H9 (cell line): ENCODE measurements around the gene C1QL4. TPM values are rescaled to one million over a fixed set of nuclear protein-coding genes. Genes with fewer than 3 reads are reported as not detected.

ENCODE experiments used
- DNase-seq: peaks from one replicate; pipeline ENCODE4 v3.0.0-alpha.2; 2017
- H2AFZ ChIP-seq: one replicate; pipeline ENCODE4 v1.6.1; 2013; ENCODE audit warnings: mild to moderate bottlenecking, low read length, control low read depth, moderate library complexity
- H2AK5ac ChIP-seq: 2 replicates; pipeline ENCODE4 v1.6.1; 2013; ENCODE audit warnings: low read length, control low read depth, mixed read lengths; ENCODE audit not compliant: insufficient read length
- H2BK120ac ChIP-seq: one replicate; pipeline ENCODE4 v1.6.1; 2013; ENCODE audit warnings: low read depth, mild to moderate bottlenecking, low read length, control low read depth, inconsistent platforms; ENCODE audit not compliant: poor library complexity, severe bottlenecking
- H2BK12ac ChIP-seq: 2 replicates; pipeline ENCODE4 v1.6.1; 2013; ENCODE audit warnings: low read length, control low read depth, mixed read lengths, low read depth; ENCODE audit not compliant: insufficient read length
- H2BK15ac ChIP-seq: 2 replicates; pipeline ENCODE4 v1.6.1; 2013; ENCODE audit warnings: low read depth, low read length, control low read depth
- H2BK20ac ChIP-seq: one replicate; pipeline ENCODE4 v1.6.1; 2013; ENCODE audit warnings: low read depth, mild to moderate bottlenecking, low read length, control low read depth, inconsistent platforms; ENCODE audit not compliant: poor library complexity, severe bottlenecking
- H2BK5ac ChIP-seq: 2 replicates; pipeline ENCODE4 v1.6.1; 2013; ENCODE audit warnings: low read length, control low read depth, mixed read lengths; ENCODE audit not compliant: insufficient read length
- H3K14ac ChIP-seq: 2 replicates; pipeline ENCODE4 v1.6.1; 2013; ENCODE audit warnings: low read length, control low read depth; ENCODE audit not compliant: insufficient read depth
- H3K18ac ChIP-seq: 2 replicates; pipeline ENCODE4 v1.6.1; 2013; ENCODE audit warnings: low read depth, mild to moderate bottlenecking, mixed read lengths, low read length, control low read depth; ENCODE audit not compliant: insufficient read length
- H3K23ac ChIP-seq: 2 replicates; pipeline ENCODE4 v1.6.1; 2013; ENCODE audit warnings: low read length, control low read depth, mixed read lengths, low read depth; ENCODE audit not compliant: insufficient read length
- H3K23me2 ChIP-seq: 2 replicates; pipeline ENCODE4 v1.6.1; 2013; ENCODE audit warnings: low read depth, mild to moderate bottlenecking, mixed read lengths, low read length, control low read depth; ENCODE audit not compliant: insufficient read length, poor library complexity, severe bottlenecking
- H3K27ac ChIP-seq: 2 replicates; pipeline ENCODE4 v1.5.1; 2013; ENCODE audit warnings: low read length, control low read depth, mixed read lengths, low read depth; ENCODE audit not compliant: insufficient read length
- H3K27me3 ChIP-seq: 2 replicates; pipeline ENCODE4 v1.6.1; 2013; ENCODE audit warnings: low read length, control low read depth, inconsistent platforms; ENCODE audit not compliant: insufficient read depth
- H3K4ac ChIP-seq: 2 replicates; pipeline ENCODE4 v1.6.1; 2013; ENCODE audit warnings: low read depth, mild to moderate bottlenecking, control low read depth, inconsistent platforms, low read length, moderate library complexity
- H3K4me1 ChIP-seq: 2 replicates; pipeline ENCODE4 v1.6.1; 2013; ENCODE audit warnings: low read length, control low read depth, inconsistent platforms; ENCODE audit not compliant: insufficient read depth
- H3K4me2 ChIP-seq: 2 replicates; pipeline ENCODE4 v1.6.1; 2013; ENCODE audit warnings: low read length, control low read depth, mixed read lengths; ENCODE audit not compliant: insufficient read length, insufficient read depth
- H3K56ac ChIP-seq: 2 replicates; pipeline ENCODE4 v1.6.1; 2013; ENCODE audit warnings: low read depth, mild to moderate bottlenecking, mixed read lengths, low read length, control low read depth; ENCODE audit not compliant: insufficient read length
- H3K79me1 ChIP-seq: 2 replicates; pipeline ENCODE4 v1.6.1; 2013; ENCODE audit warnings: low read depth, mild to moderate bottlenecking, moderate library complexity, low read length, control low read depth, inconsistent platforms; ENCODE audit not compliant: insufficient read depth, poor library complexity, severe bottlenecking
- H3K79me2 ChIP-seq: 2 replicates; pipeline ENCODE4 v1.6.1; 2013; ENCODE audit warnings: low read length, control low read depth, inconsistent platforms; ENCODE audit not compliant: insufficient read depth
- H3K9ac ChIP-seq: 2 replicates; pipeline ENCODE4 v1.6.1; 2013; ENCODE audit warnings: low read length, control low read depth, mixed read lengths; ENCODE audit not compliant: insufficient read length; ENCODE audit errors: extremely low read depth
- H3K9me3 ChIP-seq: one replicate; pipeline ENCODE4 v1.6.1; 2013; ENCODE audit warnings: low read depth, low read length, inconsistent platforms; ENCODE audit not compliant: control insufficient read depth
- H3T11ph ChIP-seq: one replicate; pipeline ENCODE4 v1.6.1; 2013; ENCODE audit warnings: mild to moderate bottlenecking, low read length, control low read depth, inconsistent platforms
- H4K20me1 ChIP-seq: one replicate; pipeline ENCODE4 v1.6.1; 2013; ENCODE audit not compliant: control insufficient read depth, insufficient read length, insufficient read depth
- H4K5ac ChIP-seq: 2 replicates; pipeline ENCODE4 v1.6.1; 2013; ENCODE audit warnings: low read depth, mild to moderate bottlenecking, mixed read lengths, low read length, control low read depth; ENCODE audit not compliant: insufficient read length
- H4K8ac ChIP-seq: replicated peaks from 2 replicates; pipeline ENCODE4 v1.6.1; 2013; ENCODE audit warnings: low read length, control low read depth, mixed read lengths, low read depth; ENCODE audit not compliant: insufficient read length
- H4K91ac ChIP-seq: 2 replicates; pipeline ENCODE4 v1.6.1; 2013; ENCODE audit warnings: low read depth, mild to moderate bottlenecking, moderate library complexity, mixed read lengths, low read length, control low read depth; ENCODE audit not compliant: insufficient read length
- H3K27ac Mint-ChIP-seq, 3 experiments: 2 replicates in 2 of 3; 3 replicates in 1 of 3; pipeline ENCODE4 v1.8.0; 2020 to 2021; ENCODE audit warnings: mixed read lengths in 3 of 3, mild to moderate bottlenecking in 1 of 3, moderate library complexity in 1 of 3
- H3K27me3 Mint-ChIP-seq: 2 replicates; pipeline ENCODE4 v1.8.0; 2021; ENCODE audit warnings: low read depth, mild to moderate bottlenecking, moderate library complexity, mixed read lengths
- H3K36me3 Mint-ChIP-seq, 3 experiments: 2 replicates in 2 of 3; 3 replicates in 1 of 3; pipeline ENCODE4 v1.8.0; 2020 to 2021; ENCODE audit warnings: low read depth in 3 of 3, mixed read lengths in 3 of 3; ENCODE audit not compliant: insufficient read depth in 1 of 3
- H3K4me1 Mint-ChIP-seq, 2 experiments: 2 replicates each; pipeline ENCODE4 v1.8.0; 2020; ENCODE audit warnings: mixed read lengths in 2 of 2
- H3K4me3 Mint-ChIP-seq, 2 experiments: 2 replicates in 1 of 2; 3 replicates in 1 of 2; pipeline ENCODE4 v1.8.0; 2020 to 2021; ENCODE audit warnings: mild to moderate bottlenecking in 2 of 2, mixed read lengths in 2 of 2, moderate library complexity in 1 of 2
- H3K9me3 Mint-ChIP-seq, 2 experiments: 2 replicates in 1 of 2; 3 replicates in 1 of 2; pipeline ENCODE4 v1.8.0; 2020; ENCODE audit warnings: mild to moderate bottlenecking in 2 of 2, mixed read lengths in 2 of 2, moderate library complexity in 1 of 2
- WGBS: extraction: QIAGEN DNeasy Blood & Tissue Kit; methylation state at CpG from one replicate; pipeline ENCODE4 v1.1.7; 2013; ENCODE audit warnings: missing lambda C conversion rate, low lambda C conversion rate, mixed read lengths; ENCODE audit not compliant: insufficient read length; ENCODE audit errors: extremely low coverage; 5-methylcytosine and 5-hydroxymethylcytosine counted together
- total RNA-seq: library from RNA; stranded (reverse); gene quantifications from 2 replicates; pipeline ENCODE4 v1.2.1, GENCODE V29; 2021
- TF ChIP-seq, protein P1 (sequence below): fragments of 200-600 bp; sonication (generic); conservative IDR thresholded peaks from 3 replicates; pipeline ENCODE4 v1.8.0; 2021; ENCODE audit warnings: antibody characterized with exemption, mild to moderate bottlenecking

Gene C1QL4
- total RNA-seq, 1 experiment from 2014 or later, result 1.9 TPM

DNA sequence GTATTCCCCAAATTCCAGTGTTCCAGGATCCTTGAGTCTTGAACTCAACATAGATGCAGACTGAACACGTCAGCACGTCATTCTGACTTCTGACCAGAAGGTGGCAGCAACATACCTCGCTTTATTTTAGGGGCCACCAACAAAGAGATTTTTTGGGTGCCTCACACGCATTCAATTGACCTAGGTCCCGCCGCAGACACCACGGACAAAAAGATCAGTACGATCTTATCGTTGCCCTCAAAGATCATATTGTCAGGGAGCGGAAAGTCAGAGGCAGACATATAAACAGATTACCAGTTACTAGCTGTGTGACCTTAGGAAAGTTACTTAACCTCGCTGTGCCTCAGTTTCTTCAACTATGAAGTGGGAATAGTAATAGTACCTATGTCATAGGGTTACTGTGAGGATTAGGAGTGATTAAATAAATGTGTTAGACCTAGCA lies 48.6 kb downstream of the C1QL4 start:
- DNase-seq, result peak; percentile 70
- no peak overlapping the region for H3K9ac ChIP-seq
- no peak overlapping the region for H2BK120ac ChIP-seq
- H3K4me1 Mint-ChIP-seq, result peaks cover 5 to 26% of the 10 kb centered on the region in 2 experiments; a peak in 3 of 4 replicates
- no peak overlapping the region for H3T11ph ChIP-seq
- no peak overlapping the region for H4K91ac ChIP-seq
- H4K5ac ChIP-seq, result no peak overlapping the region
- H3K27me3 ChIP-seq, result peaks cover 6% of the 10 kb centered on the region; the same call in 1 of the 2 replicates
- H3K23ac ChIP-seq, result no peak overlapping the region
- TF ChIP-seq, protein P1, sequence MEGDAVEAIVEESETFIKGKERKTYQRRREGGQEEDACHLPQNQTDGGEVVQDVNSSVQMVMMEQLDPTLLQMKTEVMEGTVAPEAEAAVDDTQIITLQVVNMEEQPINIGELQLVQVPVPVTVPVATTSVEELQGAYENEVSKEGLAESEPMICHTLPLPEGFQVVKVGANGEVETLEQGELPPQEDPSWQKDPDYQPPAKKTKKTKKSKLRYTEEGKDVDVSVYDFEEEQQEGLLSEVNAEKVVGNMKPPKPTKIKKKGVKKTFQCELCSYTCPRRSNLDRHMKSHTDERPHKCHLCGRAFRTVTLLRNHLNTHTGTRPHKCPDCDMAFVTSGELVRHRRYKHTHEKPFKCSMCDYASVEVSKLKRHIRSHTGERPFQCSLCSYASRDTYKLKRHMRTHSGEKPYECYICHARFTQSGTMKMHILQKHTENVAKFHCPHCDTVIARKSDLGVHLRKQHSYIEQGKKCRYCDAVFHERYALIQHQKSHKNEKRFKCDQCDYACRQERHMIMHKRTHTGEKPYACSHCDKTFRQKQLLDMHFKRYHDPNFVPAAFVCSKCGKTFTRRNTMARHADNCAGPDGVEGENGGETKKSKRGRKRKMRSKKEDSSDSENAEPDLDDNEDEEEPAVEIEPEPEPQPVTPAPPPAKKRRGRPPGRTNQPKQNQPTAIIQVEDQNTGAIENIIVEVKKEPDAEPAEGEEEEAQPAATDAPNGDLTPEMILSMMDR, result peak; percentile 91
- no peaks in the 10 kb centered on the region for H3K23me2 ChIP-seq
- H3K4me2 ChIP-seq, result no peak overlapping the region
- no peak overlapping the region for H3K27ac ChIP-seq
- H3K79me1 ChIP-seq, result no peaks in the 10 kb centered on the region
- H2AFZ ChIP-seq, result no peak overlapping the region
- no peak overlapping the region for H2BK15ac ChIP-seq
- H4K20me1 ChIP-seq, result no peaks in the 10 kb centered on the region
- no peak overlapping the region for H3K4ac ChIP-seq
- H2BK12ac ChIP-seq, result no peak overlapping the region
- H3K9me3 Mint-ChIP-seq, result no peaks in the 10 kb centered on the region
- H3K4me1 ChIP-seq, result no peaks in the 10 kb centered on the region
- no peaks in the 10 kb centered on the region for H3K79me2 ChIP-seq
- no peak overlapping the region for H2BK5ac ChIP-seq
- H2BK20ac ChIP-seq, result no peak overlapping the region
- H3K27me3 Mint-ChIP-seq, result peaks cover 57% of the 10 kb centered on the region
- no peaks in the 10 kb centered on the region for H3K36me3 Mint-ChIP-seq
- H3K27ac Mint-ChIP-seq, result no peak overlapping the region
- no peak overlapping the region for H2AK5ac ChIP-seq
- no peak overlapping the region for H3K18ac ChIP-seq
- H3K9me3 ChIP-seq, result no peaks in the 10 kb centered on the region
- H3K14ac ChIP-seq, result no peak overlapping the region
- H3K4me3 Mint-ChIP-seq, result no peak overlapping the region
- no CpG with 5 or more reads among the region's 11 CpGs for WGBS
- H4K8ac ChIP-seq, result no peak overlapping the region
- H3K56ac ChIP-seq, result no peak overlapping the region
